Measurements from ENCODE around the gene MTFR1L. TPM values are rescaled to one million over a fixed set of nuclear protein-coding genes. Genes with fewer than 3 reads are reported as not detected.

MTFR1L gene
- total RNA-seq, 2 donors from 2014 or later, result 39.7 to 56.4 TPM

GRCh38 chr1:25772692-25773245, 47.0 kb upstream of the MTFR1L start:
- no peaks in the 10 kb centered on the region for H3K36me3 ChIP-seq (replicated peaks in 1 of 2; ENCODE audit: insufficient read depth in 1 of 2, low read depth in 2 of 2)
- H3K4me1 ChIP-seq, result peaks cover 61% of the 10 kb centered on the region

DNA sequence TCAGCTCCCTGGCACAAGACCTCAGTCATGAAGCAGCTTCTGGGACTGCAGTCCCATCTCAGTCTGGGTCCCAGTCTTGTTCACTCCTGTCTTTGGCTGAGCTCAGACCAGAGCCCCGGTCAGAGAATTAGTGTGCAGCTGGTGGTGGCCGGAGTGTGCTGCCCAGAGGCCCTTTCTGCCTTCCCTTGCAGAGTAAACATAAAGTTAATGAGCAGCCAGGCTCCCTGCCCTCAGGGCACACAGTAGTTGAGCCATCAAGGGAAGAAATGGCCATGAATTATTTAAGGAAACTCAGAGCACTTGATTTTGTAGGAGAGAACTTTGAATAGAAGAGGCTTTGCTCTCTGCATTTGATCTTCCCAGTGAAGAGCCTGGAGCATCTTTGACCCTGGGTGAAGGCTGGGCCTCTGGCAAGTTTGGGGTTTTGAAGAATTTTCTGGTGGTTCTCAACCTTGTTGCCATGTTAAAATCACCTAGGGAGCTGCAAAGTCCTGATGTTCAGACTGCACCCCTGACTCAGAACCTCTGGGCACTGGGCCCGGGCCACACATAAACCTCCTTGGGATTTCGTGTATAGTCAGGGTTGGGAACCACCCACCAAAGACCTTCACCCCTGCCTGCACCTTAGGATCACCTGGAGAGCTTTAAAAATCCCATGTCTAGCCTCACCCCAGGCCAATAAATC, 46.2 kb upstream of the MTFR1L start:
- intact Hi-C loops (cut with DNase I), result no loop called here
- WGBS, 2 donors, result 0 to 20% methylated on average over 2 to 4 of the region's 4 CpGs
- no peak overlapping the region for H3K4me3 ChIP-seq
- peaks cover 61% of the 10 kb centered on the region for H3K4me1 ChIP-seq
- H3K36me3 ChIP-seq (replicated peaks in 1 of 2; ENCODE audit: insufficient read depth in 1 of 2, low read depth in 2 of 2), result no peaks in the 10 kb centered on the region
- ATAC-seq (peak; percentile 76), DNase-seq (peak; percentile 73 to 88 (median 83))
- TF ChIP-seq POLR2A (IDR thresholded peaks at IDR 0.05) (peak in 2 of 3 donors; percentile 22 to 32), CTCF (IDR thresholded peaks at IDR 0.05) (no peak)
- H3K27me3 ChIP-seq, result no peaks in the 10 kb centered on the region
- peak overlapping the region; percentile 72 to 85 (median 78) for H3K27ac ChIP-seq
- H3K9me3 ChIP-seq, result no peaks in the 10 kb centered on the region

More at GRCh38 chr1:25772692-25773245, 47.0 kb upstream of the MTFR1L start:
- TF ChIP-seq POLR2A (IDR thresholded peaks at IDR 0.05) (no peak), CTCF (IDR thresholded peaks at IDR 0.05) (no peak)
- ATAC-seq (no peak), DNase-seq (no peak)
- no peaks in the 10 kb centered on the region for H3K27me3 ChIP-seq
- intact Hi-C loops (cut with DNase I), result no loop called here
- no peak overlapping the region for H3K4me3 ChIP-seq
- 76 to 78% methylated on average over 5 of the region's 5 CpGs for WGBS, 2 donors
- peak overlapping the region; percentile 72 to 85 (median 78) for H3K27ac ChIP-seq
- H3K9me3 ChIP-seq, result no peaks in the 10 kb centered on the region

GRCh38 chr1:25774206-25774803, 45.4 kb upstream of the MTFR1L start:
- peak overlapping the region; percentile 72 to 85 (median 78) for H3K27ac ChIP-seq
- H3K4me1 ChIP-seq, result peaks cover 61% of the 10 kb centered on the region
- TF ChIP-seq POLR2A (IDR thresholded peaks at IDR 0.05), result no peak
- TF ChIP-seq CTCF (IDR thresholded peaks at IDR 0.05), result no peak
- no peak for ATAC-seq
- no peaks in the 10 kb centered on the region for H3K9me3 ChIP-seq
- H3K36me3 ChIP-seq (replicated peaks in 1 of 2; ENCODE audit: insufficient read depth in 1 of 2, low read depth in 2 of 2), result no peaks in the 10 kb centered on the region
- no peaks in the 10 kb centered on the region for H3K27me3 ChIP-seq
- DNase-seq, result peak in 3 of 4 donors; percentile 30 to 58 (median 43)
- 42 to 43% methylated on average over 12 to 13 of the region's 13 CpGs for WGBS, 2 donors
- no peak overlapping the region for H3K4me3 ChIP-seq
- intact Hi-C loops (cut with DNase I), result no loop called here

- peaks cover 58% of the 10 kb centered on the region for H3K4me1 ChIP-seq
- peak overlapping the region in 3 of 4 donors; percentile 72 to 85 (median 83) for H3K27ac ChIP-seq
- no peak for ATAC-seq
- no peak for DNase-seq
- no peaks in the 10 kb centered on the region for H3K9me3 ChIP-seq
- 47 to 53% methylated on average over 13 of the region's 16 CpGs for WGBS, 2 donors
- TF ChIP-seq POLR2A (IDR thresholded peaks at IDR 0.05), result no peak
- TF ChIP-seq CTCF (IDR thresholded peaks at IDR 0.05), result no peak
- H3K36me3 ChIP-seq (replicated peaks in 1 of 2; ENCODE audit: insufficient read depth in 1 of 2, low read depth in 2 of 2), result no peaks in the 10 kb centered on the region
- H3K4me3 ChIP-seq, result no peak overlapping the region
- intact Hi-C loops (cut with DNase I), result no loop called here
- H3K27me3 ChIP-seq, result no peaks in the 10 kb centered on the region
Measured at GRCh38 chr1:25774921-25775771, 44.6 kb upstream of the MTFR1L start.
